Subcutaneous abdominal adipose tissue (tissue), 5 donors: Measurements from ENCODE around the gene RBCK1.
A peak's percentile ranks its signal among the peaks of the same experiment; 100 is the strongest.
"Not testable (repeated sequence)": the region's sequence is repeated elsewhere in the genome, so short reads cannot be mapped to it uniquely, and the experiment has no call there.

ENCODE experiments used
- H3K27ac ChIP-seq: one replicate; pipeline ENCODE4 v1.7.0; 2013; ENCODE audit warnings: low read depth, mild to moderate bottlenecking, inconsistent platforms, low read length, moderate library complexity
- H3K27me3 ChIP-seq, 5 donors: one replicate each; pipeline ENCODE4 v1.7.0; 2013; ENCODE audit warnings: low read length in 5 of 5, inconsistent platforms in 1 of 5; ENCODE audit not compliant: control insufficient read depth in 5 of 5, insufficient read depth in 4 of 5
- H3K36me3 ChIP-seq, 5 donors: one replicate each; pipeline ENCODE4 v1.7.0; 2013; ENCODE audit warnings: low read length in 5 of 5; ENCODE audit not compliant: control insufficient read depth in 5 of 5, insufficient read depth in 5 of 5
- H3K4me1 ChIP-seq, 5 donors: one replicate each; pipeline ENCODE4 v1.7.0; 2013; ENCODE audit warnings: low read length in 5 of 5, mild to moderate bottlenecking in 3 of 5, moderate library complexity in 1 of 5; ENCODE audit not compliant: control insufficient read depth in 5 of 5, insufficient read depth in 5 of 5
- H3K4me3 ChIP-seq, 5 donors: one replicate each; pipeline ENCODE4 v1.7.0; 2013; ENCODE audit warnings: low read length in 5 of 5, low read depth in 1 of 5
- H3K9ac ChIP-seq, 5 donors: one replicate each; pipeline ENCODE4 v1.7.0; 2013; ENCODE audit warnings: low read length in 5 of 5, mild to moderate bottlenecking in 4 of 5, moderate library complexity in 3 of 5
- H3K9me3 ChIP-seq, 5 donors: one replicate each; pipeline ENCODE4 v1.7.0; 2013; ENCODE audit warnings: low read length in 5 of 5; ENCODE audit not compliant: control insufficient read depth in 5 of 5
- donor health status: healthy.
- donor health status: healthy.
- donor health status: healthy.
- donor health status: healthy.
- donor health status: healthy.

RBCK1 gene

DNA sequence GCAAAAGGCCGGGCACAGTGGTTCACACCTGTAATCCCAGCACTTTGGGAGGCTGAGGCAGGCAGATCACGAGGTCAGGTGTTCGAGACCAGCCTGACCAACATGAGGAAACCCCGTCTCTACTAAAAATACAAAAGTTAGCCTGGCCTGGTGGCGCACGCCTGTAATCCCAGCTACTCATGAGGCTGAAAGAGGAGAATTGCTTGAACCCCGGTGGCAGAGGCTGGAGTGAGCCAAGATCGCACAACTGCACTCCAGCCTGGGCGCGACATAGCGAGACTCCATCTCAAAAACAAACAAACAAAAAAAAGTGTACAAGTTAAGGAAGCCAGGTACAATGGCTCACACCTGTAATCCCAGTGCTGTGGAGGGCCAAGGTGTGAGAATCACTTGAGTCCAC is 43.9 kb downstream of the RBCK1 start:
- H3K27me3 ChIP-seq = not testable (repeated sequence)

DNA sequence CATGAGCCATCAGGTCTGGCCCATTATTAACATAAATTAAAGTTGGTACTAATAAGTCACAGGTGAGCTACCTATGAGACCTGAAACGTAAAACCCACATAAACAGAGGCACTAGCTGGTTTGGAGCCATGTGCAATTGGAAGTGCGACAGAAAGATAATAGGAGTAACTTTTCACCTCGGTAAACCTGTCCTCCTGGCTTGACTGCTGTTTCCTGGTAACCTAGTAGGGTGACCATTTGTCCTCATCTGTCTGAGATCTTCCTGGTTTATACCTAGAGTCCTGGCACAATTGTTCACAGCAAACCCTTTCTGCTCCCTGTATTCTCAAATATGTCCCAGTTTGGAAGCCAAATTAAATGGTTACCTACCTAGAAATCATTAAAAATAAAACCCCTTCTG is 46.9 kb downstream of the RBCK1 start:
- Histone ChIP-seq H3K27me3 (no peaks in the 10 kb centered on the region), H3K4me1 (peaks cover 0 to 26% (median 15%) of the 10 kb centered on the region in 5 donors), H3K9me3 (no peaks in the 10 kb centered on the region), H3K4me3 (no peak overlapping the region), H3K36me3 (peaks cover 0 to 3% (median 0%) of the 10 kb centered on the region in 5 donors), H3K27ac (no peak overlapping the region), H3K9ac (no peak overlapping the region)

More for the DNA sequence above, 43.9 kb downstream of the RBCK1 start:
- H3K4me1 ChIP-seq, H3K27ac ChIP-seq, H3K36me3 ChIP-seq, H3K4me3 ChIP-seq, H3K9me3 ChIP-seq: not testable (repeated sequence)
- peak overlapping the region in 1 of 5 donors; percentile 17 for H3K9ac ChIP-seq

DNA sequence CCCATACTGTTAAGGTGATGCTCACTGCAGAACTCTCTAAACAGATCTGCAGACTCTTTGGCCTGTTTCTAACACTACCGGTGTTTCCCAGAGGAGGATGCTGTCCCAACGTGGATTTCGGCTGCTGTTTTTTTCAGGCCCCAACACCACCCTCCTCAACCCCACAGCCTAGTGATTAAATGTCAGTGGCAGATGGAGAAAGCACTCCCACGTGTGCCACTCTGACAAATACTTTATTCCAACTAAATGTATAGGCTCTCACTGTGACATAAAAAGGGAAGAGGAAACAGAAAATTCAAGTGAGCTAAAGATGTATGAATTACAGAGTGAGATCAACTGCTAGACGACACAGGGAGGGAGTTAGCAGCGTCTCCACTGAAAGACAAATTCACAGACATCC is 50.7 kb downstream of the RBCK1 start:
- no peaks in the 10 kb centered on the region for H3K36me3 ChIP-seq
- peaks cover 2 to 47% (median 37%) of the 10 kb centered on the region in 5 donors for H3K4me1 ChIP-seq
- H3K9ac ChIP-seq = peak overlapping the region in 2 of 5 donors; percentile 29 to 59
- no peaks in the 10 kb centered on the region for H3K9me3 ChIP-seq
- H3K4me3 ChIP-seq = peak overlapping the region in 1 of 5 donors; percentile 11
- H3K27me3 ChIP-seq = no peaks in the 10 kb centered on the region
- no peak overlapping the region for H3K27ac ChIP-seq

DNA sequence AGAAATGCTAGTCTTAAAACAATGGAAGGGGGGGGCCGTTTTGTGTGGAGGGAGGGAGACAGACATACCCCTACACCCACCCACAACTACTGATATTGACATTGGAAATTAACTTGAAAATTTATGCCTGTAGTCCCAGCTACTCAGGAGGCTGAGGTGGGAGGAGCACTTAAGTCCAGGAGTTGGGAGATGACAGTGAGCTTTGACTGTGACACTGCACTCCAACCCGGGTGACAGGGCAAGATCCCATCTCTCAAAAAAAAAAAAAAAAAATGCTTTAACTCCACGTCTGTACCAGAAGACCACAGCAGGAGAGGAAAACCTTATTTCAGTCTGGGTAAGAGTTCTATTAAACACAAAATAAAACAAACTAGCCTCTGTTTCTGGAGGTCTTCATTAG is 52.1 kb downstream of the RBCK1 start:
- Histone ChIP-seq H3K4me1 (peaks cover 2 to 47% (median 37%) of the 10 kb centered on the region in 5 donors), H3K36me3 (no peaks in the 10 kb centered on the region), H3K27me3 (no peaks in the 10 kb centered on the region), H3K9ac (peak overlapping the region in 4 of 5 donors; percentile 39 to 95 (median 70)), H3K27ac (peak overlapping the region; percentile 87), H3K4me3 (peak overlapping the region in 2 of 5 donors; percentile 40 to 93), H3K9me3 (no peaks in the 10 kb centered on the region)

DNA sequence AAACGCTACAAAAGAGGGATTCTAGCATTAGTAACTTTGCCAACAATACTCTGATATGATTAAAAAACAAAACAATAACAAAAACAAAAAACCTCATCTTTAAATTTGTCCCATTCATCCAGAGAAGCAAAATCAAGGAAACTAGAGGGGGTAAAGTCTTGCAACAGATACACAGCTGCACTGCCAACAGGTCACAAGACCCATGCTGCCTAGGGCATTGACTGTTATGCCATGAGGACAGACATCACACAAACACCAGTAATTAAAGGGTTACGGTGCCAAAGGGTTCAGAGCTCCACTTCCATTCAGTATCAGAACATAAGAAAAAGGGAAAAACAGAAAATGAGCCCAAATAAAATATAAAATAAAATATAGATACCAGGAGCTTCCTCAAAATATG is 52.6 kb downstream of the RBCK1 start:
- Histone ChIP-seq H3K27me3 (no peaks in the 10 kb centered on the region), H3K4me3 (peak overlapping the region in 4 of 5 donors; percentile 86 to 93 (median 90)), H3K36me3 (no peaks in the 10 kb centered on the region), H3K27ac (peak overlapping the region; percentile 87), H3K9me3 (no peaks in the 10 kb centered on the region), H3K4me1 (peaks cover 2 to 47% (median 37%) of the 10 kb centered on the region in 5 donors), H3K9ac (peak overlapping the region in 4 of 5 donors; percentile 47 to 95 (median 94))

DNA sequence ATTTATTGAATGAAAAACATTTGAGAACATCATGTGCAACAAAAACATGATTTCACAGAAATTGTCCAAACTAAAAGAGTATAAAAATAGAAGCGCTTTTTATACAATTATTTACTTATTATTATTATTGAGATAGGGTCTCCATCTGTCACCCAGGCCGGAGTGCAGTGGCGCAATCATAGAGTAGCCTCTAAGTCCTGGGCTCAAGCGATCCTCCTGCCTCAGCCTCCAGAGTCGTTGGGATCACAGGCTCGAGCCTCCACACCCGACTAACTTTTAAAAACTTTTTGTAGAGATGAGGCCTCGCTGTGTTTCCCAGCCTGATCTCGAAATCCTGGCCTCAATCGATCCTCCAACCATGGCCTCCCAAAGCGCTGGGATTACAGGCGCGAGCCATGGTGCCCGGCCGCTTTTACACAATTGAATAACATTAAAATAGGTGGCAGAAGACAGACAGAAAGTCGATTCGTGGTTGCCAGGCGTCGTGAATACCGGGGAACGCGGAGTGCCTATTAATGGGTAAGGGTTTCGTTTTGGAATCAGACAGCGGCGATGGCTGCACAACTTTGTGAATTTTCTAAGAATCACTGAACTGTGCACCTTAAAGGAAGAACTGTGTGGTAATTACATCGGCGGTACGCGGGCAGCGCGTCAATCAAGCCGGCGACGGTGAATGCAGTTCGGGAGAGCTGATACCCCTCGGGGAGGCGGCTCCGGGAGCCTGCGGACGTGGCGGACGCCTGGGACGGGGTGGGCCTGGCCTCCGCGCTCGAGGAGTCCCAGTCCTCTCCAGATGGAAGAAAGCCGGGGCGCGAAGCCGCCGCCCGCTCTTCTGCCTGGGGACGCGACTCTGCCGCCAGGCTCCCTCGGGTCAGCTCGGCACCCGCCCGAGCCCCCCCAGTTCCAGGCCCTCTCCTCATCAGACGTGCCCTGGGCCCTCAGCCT is 53.4 kb downstream of the RBCK1 start:
- no peaks in the 10 kb centered on the region for H3K9me3 ChIP-seq
- peak overlapping the region; percentile 84 to 95 (median 94) for H3K9ac ChIP-seq
- no peaks in the 10 kb centered on the region for H3K36me3 ChIP-seq
- peak overlapping the region; percentile 86 to 93 (median 89) for H3K4me3 ChIP-seq
- H3K27me3 ChIP-seq = no peaks in the 10 kb centered on the region
- peaks cover 2 to 43% (median 37%) of the 10 kb centered on the region in 5 donors for H3K4me1 ChIP-seq
- H3K27ac ChIP-seq = peak overlapping the region; percentile 87

DNA sequence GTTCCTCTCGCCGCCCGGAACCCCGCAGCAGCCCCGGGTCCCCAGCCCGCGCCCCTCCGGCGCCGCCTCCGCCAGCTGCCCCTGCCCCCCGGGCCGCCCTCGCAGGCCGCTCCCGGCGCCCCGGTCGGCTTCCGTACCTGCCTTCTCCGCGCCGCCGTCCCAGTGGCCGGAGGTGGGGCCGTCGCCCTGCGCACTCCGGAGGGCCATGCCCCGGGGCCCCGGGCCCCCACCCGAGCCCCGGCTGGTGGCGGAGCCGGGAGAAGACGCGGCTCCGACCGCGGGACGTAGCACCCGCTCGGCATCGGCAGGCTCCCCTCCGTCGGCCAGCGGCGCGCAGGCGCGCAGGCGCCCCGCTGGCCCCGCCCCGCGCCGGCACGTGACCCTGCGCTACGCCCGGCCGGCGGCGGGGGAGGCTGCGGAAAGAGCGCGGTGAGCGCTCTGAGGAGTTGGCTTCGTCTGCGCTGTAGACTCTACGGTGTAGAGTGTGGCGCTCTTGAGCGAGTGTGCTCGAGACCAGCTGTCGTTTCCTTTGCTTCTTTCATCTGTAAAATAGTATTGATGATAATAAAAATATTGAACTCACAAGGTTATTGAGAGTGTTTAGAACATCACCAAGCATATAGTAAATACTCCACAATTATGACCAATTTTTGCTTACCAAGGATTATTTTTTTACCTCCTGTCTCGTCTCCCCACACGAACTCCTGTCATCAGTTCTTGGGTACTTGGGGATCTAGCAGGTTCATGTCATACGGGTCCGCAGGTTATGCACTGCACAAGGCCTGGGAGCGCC is 54.3 kb downstream of the RBCK1 start, which contains the start of gene TBC1D20:
TBC1D20 (minus strand) TSS at position 335 of the 793 bp plus-strand sequence; CDS start at position 207, 128 bp downstream.
- H3K36me3 ChIP-seq = no peaks in the 10 kb centered on the region
- H3K27me3 ChIP-seq = no peaks in the 10 kb centered on the region
- H3K4me3 ChIP-seq = peak within 1 kb of the TSS; percentile 86 to 93 (median 89)
- peaks cover 2 to 43% (median 37%) of the 10 kb centered on the region in 5 donors for H3K4me1 ChIP-seq
- H3K9me3 ChIP-seq = no peaks in the 10 kb centered on the region
- peak within 1 kb of the TSS; percentile 87 for H3K27ac ChIP-seq
- peak within 1 kb of the TSS; percentile 84 to 95 (median 94) for H3K9ac ChIP-seq

DNA sequence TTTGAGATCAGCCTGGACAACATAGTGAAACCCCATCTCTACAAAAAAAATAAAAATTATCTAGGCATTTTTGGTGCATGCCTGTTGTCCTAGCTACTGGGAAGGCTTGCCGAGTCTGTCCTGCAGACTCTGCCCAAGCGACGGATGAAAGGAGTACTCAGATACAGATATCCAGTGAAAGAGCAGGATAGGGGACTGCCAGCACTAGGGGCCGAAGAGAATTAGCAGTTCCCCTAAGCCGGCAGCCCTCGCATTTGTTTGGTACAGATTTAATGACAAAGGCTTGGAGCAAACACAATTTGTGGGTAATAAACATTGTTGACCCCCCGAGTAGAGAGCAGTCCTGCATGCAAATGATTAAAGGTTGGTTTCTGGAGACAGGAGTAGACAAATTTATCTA is 59.7 kb downstream of the RBCK1 start:
- peaks cover 0 to 6% (median 0%) of the 10 kb centered on the region in 5 donors for H3K27me3 ChIP-seq
- H3K4me1 ChIP-seq = peaks cover under 1 to 4% (median 4%) of the 10 kb centered on the region in 5 donors
- H3K4me3 ChIP-seq = no peak overlapping the region
- peaks cover 0 to 4% (median 3%) of the 10 kb centered on the region in 5 donors for H3K9me3 ChIP-seq
- no peaks in the 10 kb centered on the region for H3K36me3 ChIP-seq
- no peak overlapping the region for H3K27ac ChIP-seq
- no peak overlapping the region for H3K9ac ChIP-seq

DNA sequence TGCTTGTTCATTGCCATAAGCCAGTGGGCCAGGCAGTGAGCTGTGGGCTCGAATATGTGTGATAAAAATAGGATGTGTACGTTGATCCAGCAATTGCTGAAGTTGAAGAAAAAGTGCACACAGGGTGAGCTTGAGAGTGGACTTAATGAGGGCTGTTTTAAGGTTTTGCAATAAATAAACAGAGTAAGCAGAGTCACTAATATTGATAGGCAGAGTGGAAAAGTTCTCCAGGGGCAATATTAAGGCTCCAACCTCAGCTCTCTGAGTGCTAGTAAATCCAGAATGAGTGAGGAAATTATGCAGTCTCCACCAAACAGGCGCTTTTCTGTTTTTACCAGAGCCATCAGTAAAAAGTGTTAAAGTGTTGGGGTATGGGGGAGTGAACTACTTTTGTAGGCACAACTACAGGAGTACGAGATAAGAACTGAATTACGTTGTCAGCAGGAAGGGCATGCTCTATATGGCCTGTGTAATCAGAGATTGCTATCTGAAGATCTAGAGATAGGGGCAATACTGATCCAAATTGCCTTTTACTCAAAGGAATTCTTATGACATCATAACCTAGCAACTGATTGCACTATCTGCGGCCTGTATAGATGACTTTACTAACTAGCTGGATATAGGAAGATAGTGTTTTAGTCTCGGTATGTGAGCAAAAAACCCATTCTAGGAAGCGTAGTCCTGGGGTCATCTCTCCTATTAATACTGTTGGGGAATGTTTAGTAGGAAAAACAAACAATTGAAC is 61.8 kb downstream of the RBCK1 start:
- H3K9me3 ChIP-seq = peaks cover 0 to 4% (median 3%) of the 10 kb centered on the region in 5 donors
- peaks cover 0 to 6% (median 0%) of the 10 kb centered on the region in 5 donors for H3K27me3 ChIP-seq
- no peak overlapping the region for H3K4me3 ChIP-seq
- H3K36me3 ChIP-seq = peaks cover 0 to 3% (median 0%) of the 10 kb centered on the region in 5 donors
- H3K27ac ChIP-seq = no peak overlapping the region
- no peak overlapping the region for H3K9ac ChIP-seq
- no peaks in the 10 kb centered on the region for H3K4me1 ChIP-seq
